ENCODE measurements around the gene NHP2.
"Not testable (repeated sequence)": the region's sequence is repeated elsewhere in the genome, so short reads cannot be mapped to it uniquely, and the experiment has no call there.

Gene NHP2

DNA sequence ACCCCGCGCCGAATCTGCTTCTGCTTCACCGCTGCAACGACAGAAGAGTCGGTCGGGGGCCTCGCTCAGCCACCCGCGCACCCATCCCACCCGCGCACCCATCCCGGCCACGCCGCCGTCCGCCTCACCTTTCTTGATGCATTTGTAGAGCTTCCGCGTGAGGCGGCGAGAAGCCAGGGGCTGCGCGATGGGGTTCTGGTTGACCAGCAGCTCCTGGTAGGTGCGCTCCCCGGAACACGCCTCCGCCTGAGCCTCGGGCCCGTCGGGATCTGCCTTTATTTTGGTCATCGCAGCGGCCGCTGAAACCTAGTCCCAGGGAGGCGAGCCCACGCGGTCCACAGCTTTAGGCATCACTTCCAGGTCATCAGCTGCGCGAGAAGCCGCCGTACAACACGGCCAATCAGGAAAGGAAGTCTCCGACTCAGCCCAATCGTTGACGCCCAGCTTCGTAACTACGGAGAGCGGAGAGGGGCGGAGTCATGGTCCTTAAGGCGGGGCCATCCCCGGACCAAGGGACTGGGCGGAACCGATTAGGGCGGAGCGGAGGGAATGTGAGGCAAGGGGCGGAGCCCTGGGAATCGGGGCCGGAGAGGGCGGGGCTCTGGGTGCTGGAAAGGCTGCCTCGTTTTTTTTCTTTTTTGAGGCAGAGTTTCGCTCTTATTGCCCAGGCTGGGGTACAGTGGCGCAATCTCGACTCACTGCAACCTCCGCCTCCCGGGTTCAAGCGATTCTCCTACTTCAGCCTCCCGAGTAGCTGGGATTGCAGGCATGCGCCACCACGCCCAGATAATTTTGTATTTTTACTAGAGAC lies at the start of gene NHP2:
NHP2 (minus strand) TSS at position 356 of the 811 bp plus-strand sequence; CDS start at position 288, 68 bp downstream.
- TF ChIP-seq, protein P1, sequence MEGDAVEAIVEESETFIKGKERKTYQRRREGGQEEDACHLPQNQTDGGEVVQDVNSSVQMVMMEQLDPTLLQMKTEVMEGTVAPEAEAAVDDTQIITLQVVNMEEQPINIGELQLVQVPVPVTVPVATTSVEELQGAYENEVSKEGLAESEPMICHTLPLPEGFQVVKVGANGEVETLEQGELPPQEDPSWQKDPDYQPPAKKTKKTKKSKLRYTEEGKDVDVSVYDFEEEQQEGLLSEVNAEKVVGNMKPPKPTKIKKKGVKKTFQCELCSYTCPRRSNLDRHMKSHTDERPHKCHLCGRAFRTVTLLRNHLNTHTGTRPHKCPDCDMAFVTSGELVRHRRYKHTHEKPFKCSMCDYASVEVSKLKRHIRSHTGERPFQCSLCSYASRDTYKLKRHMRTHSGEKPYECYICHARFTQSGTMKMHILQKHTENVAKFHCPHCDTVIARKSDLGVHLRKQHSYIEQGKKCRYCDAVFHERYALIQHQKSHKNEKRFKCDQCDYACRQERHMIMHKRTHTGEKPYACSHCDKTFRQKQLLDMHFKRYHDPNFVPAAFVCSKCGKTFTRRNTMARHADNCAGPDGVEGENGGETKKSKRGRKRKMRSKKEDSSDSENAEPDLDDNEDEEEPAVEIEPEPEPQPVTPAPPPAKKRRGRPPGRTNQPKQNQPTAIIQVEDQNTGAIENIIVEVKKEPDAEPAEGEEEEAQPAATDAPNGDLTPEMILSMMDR (IDR thresholded peaks at IDR 0.05; ENCODE audit: borderline replicate concordance, insufficient read depth, low read depth, low read length), result no peak
- H3K4me3 ChIP-seq (ENCODE audit: low read depth, low read length), result peak within 1 kb of the TSS; percentile 83

DNA sequence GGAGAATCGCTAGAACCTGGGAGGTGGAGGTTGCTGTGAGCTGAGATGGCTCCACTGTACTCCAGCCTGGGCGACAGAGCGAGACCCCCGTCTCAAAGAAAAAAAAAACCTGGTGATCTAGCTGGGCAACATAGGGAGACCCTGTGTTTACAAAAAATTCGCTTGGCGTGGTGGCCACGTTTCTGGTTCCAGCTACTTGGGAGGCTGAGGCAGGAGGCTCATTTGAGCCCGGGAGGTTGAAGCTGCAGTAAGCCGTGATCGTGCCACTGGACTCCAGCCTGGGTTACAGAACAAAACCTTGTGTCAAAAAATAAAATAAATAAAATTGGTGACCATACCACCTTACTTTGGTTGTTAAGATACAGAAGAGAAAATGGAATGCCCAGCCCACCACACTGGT lies 48.9 kb upstream of the NHP2 start:
- TF ChIP-seq, protein P1 (IDR thresholded peaks at IDR 0.05; ENCODE audit: borderline replicate concordance, insufficient read depth, low read depth, low read length), result no peak
- H3K4me3 ChIP-seq (ENCODE audit: low read depth, low read length), result no peak overlapping the region

DNA sequence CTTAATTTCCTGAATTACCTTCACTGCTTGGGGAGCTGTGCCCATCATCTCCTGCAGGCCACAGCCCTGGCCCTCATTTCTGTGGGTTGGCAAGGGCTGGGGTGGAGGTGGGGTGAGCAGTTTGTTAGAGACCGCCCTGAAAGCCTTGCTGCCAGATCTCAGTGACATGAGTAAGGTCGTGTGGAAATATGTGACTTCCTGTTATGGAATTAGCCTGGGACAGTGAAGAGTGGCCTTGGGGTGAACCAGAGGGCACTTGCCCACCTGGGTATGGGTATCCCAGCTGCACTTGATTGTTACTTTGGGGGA lies 48.2 kb upstream of the NHP2 start:
- no peak overlapping the region for H3K4me3 ChIP-seq (ENCODE audit: low read depth, low read length)
- TF ChIP-seq, protein P1 (IDR thresholded peaks at IDR 0.05; ENCODE audit: borderline replicate concordance, insufficient read depth, low read depth, low read length), result no peak

DNA sequence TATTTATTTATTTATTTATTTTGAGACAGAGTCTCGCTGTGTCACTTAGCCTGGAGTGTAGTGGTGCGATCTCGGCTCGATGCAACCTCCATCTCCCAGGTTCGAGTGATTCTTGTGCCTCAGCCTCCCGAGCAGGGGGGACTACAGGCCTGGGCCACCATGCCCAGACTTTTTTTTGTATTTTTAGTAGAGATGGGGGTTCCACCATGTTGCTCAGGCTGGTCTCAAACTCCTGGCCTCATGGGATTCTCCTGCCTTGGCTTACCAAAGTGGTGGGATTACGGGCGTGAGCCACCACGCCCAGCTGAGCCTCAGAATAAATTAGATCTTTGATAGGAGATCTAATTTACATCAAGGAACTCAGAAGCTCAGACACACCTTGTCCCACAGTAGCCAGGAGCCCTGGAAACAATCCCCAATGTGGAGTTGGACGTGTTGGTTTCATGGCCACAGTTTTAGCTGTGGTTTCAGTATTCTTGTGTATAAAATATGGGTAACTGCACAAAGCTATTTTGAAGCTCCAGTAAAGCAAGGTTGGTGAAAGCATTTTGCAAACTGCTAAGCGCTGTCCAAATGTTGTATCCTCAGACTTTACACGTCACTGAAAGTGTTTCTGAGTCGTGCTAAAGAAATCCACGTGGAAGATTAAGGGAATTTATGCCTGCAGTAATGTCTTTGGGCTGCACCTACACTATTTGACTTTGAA lies 47.7 kb upstream of the NHP2 start:
- H3K4me3 ChIP-seq (ENCODE audit: low read depth, low read length), result no peak overlapping the region
- TF ChIP-seq, protein P1 (IDR thresholded peaks at IDR 0.05; ENCODE audit: borderline replicate concordance, insufficient read depth, low read depth, low read length), result no peak

DNA sequence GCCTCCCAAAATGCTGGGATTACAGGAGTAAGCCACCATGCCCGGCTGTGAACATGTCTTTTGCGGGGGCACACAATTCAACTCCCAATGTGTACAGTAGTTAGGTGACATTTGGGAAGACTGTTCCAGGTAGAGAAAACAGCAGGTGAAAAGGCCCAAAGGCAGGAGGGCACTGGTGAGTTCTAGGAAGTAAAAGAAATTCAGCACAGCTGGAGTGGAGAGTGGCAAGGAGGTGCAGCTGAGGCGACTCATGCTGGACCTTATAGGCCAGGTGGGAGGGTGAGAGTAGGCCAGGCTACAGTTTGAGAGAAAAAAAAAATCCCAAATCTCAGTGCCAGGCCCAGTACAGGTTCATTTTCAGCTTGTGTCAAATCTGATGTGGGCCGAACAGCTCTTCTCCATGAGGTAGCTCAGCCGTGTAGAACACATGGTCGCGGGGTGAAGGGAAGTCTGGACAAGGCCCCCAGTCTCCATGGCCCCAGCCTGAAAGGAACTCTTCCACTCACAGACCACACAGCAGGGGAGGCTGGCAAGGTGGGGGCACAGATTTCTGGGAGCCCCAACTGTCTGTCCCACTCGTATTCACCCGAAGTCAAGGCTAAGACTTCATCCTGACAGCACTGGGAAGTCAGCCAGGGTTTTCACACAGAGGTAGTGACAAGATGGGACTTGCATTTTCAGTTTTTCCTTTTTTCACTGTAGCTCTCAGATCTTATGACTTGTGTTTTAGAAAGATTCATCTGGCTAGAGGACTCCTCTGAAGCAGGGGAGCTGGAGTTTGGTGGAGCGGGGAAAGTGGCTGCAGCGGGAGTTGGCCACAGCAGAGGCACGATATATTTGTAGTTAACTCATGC lies 46.1 kb upstream of the NHP2 start:
- H3K4me3 ChIP-seq (ENCODE audit: low read depth, low read length), result no peak overlapping the region
- TF ChIP-seq, protein P1 (IDR thresholded peaks at IDR 0.05; ENCODE audit: borderline replicate concordance, insufficient read depth, low read depth, low read length), result no peak

DNA sequence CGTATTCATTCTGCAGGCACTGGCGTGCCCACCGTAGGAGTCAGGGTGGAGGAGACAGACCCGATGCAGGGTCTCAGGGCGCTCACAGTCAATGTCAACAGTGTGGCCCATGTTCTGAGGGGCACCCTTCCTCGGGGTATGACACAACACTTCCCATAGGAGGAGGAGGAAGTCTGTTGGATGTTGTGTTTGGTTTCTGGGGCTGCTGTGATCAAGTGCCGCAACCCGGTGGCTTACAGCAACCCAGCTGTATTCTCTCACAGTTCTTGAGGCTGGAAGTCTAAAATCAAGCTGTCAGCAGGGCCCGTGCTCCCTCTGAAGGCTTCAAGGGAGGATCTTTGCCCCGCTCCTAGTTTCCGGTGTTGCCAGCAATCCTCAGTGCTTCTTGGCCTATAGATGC lies 45.0 kb upstream of the NHP2 start:
- TF ChIP-seq, protein P1 (IDR thresholded peaks at IDR 0.05; ENCODE audit: borderline replicate concordance, insufficient read depth, low read depth, low read length), result no peak

DNA sequence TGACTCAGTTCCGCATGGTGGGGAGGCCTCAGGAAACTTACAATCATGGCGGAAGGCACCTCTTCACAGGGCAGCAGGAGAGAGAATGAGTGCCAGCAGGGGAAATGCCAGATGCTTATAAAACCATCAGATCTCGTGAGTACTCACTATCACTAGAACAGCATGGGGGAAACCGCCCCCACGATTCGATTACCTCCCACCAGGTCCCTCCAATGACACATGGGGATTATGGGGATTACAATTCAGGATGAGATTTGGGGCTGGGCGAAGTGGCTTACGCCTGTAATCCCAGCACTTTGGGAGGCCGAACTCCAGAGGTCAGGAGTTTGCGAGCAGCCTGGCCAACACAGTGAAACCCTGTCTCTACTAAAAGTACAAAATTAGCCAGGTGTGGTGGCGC lies 44.5 kb upstream of the NHP2 start:
- not testable (repeated sequence) for H3K4me3 ChIP-seq (ENCODE audit: low read depth, low read length)

More for the DNA sequence above, 45.0 kb upstream of the NHP2 start:
- H3K4me3 ChIP-seq (ENCODE audit: low read depth, low read length), result no peak overlapping the region

Measured in GM12875 (cell line).